ENCODE data around the gene RIPK1. TPM values are rescaled to one million over a fixed set of nuclear protein-coding genes. Genes with fewer than 3 reads are reported as not detected.

RIPK1 gene
- total and polyA plus RNA-seq, 9 of the 15 experiments (the other 6 are each of a cell fraction or from before 2014, with no cell fraction given) = 3.8 to 24.9 (median 17.7) TPM

DNA sequence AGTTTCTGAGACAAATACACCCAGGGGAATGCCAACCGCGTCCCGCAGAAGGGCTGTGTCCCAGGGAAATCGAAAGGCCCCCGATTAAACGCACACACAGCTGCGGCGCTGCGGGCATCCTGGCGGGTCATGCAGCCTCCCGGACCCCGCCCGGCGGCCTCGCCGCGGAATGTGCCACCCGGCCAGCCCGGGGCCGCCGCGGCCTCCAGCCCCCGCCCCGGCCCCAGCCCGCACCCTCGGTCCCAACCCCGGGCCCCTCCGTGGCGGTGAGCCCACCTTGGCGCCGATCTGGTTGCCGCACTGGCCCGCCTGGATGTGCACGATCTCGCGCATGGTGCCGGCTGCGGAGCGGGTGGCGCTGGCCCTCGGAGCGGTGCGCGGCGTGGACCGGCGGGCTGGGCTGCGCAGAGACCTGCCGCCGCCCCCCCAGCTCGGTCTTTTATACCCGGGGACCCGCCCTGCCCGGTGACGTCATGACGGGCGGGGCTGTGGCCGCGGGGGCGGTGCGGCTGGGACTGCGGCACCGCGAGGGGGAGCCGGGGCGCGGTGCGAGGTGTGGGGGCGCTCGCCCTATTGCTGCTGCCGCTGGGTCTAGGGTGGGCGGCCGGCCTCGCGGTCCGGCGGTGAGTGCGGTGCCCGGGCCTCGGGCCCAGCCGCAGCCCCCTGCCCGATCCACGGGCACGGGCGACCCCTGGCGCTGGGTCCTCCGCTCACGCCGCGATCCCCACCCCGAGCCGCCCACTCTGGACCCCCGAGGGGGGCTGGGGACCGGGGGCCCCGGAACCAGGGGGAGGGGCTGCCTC, 89.0 kb downstream of the RIPK1 start, which contains the start of gene TUBB2A (continued):
- peak; percentile 95 for TF ChIP-seq CCNT2 (IDR thresholded peaks at IDR 0.05; ENCODE audit: borderline replicate concordance, extremely low read depth, insufficient read length, low read depth, low read length)
- TF ChIP-seq, protein P1, sequence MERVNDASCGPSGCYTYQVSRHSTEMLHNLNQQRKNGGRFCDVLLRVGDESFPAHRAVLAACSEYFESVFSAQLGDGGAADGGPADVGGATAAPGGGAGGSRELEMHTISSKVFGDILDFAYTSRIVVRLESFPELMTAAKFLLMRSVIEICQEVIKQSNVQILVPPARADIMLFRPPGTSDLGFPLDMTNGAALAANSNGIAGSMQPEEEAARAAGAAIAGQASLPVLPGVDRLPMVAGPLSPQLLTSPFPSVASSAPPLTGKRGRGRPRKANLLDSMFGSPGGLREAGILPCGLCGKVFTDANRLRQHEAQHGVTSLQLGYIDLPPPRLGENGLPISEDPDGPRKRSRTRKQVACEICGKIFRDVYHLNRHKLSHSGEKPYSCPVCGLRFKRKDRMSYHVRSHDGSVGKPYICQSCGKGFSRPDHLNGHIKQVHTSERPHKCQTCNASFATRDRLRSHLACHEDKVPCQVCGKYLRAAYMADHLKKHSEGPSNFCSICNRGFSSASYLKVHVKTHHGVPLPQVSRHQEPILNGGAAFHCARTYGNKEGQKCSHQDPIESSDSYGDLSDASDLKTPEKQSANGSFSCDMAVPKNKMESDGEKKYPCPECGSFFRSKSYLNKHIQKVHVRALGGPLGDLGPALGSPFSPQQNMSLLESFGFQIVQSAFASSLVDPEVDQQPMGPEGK (CRISPR knock-in tag; IDR thresholded peaks at IDR 0.05; ENCODE audit: borderline replicate concordance) = no peak
- TF ChIP-seq KLF10 (CRISPR knock-in tag; IDR thresholded peaks at IDR 0.05) = no peak
- TF ChIP-seq, protein P2, sequence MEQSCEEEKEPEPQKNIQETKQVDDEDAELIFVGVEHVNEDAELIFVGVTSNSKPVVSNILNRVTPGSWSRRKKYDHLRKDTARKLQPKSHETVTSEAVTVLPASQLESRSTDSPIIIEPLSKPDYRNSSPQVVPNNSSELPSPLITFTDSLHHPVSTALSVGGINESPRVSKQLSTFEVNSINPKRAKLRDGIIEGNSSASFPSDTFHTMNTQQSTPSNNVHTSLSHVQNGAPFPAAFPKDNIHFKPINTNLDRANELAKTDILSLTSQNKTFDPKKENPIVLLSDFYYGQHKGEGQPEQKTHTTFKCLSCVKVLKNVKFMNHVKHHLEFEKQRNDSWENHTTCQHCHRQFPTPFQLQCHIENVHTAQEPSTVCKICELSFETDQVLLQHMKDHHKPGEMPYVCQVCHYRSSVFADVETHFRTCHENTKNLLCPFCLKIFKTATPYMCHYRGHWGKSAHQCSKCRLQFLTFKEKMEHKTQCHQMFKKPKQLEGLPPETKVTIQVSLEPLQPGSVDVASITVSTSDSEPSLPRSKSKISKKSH (CRISPR knock-in tag; IDR thresholded peaks at IDR 0.05) = no peak
- TF ChIP-seq RBM34 (IDR thresholded peaks at IDR 0.05; ENCODE audit: borderline replicate concordance, insufficient read depth, low read length) = 0 out of 2 replicates have a peak, but pooled peaks have one; percentile 64
- TF ChIP-seq, protein P3, sequence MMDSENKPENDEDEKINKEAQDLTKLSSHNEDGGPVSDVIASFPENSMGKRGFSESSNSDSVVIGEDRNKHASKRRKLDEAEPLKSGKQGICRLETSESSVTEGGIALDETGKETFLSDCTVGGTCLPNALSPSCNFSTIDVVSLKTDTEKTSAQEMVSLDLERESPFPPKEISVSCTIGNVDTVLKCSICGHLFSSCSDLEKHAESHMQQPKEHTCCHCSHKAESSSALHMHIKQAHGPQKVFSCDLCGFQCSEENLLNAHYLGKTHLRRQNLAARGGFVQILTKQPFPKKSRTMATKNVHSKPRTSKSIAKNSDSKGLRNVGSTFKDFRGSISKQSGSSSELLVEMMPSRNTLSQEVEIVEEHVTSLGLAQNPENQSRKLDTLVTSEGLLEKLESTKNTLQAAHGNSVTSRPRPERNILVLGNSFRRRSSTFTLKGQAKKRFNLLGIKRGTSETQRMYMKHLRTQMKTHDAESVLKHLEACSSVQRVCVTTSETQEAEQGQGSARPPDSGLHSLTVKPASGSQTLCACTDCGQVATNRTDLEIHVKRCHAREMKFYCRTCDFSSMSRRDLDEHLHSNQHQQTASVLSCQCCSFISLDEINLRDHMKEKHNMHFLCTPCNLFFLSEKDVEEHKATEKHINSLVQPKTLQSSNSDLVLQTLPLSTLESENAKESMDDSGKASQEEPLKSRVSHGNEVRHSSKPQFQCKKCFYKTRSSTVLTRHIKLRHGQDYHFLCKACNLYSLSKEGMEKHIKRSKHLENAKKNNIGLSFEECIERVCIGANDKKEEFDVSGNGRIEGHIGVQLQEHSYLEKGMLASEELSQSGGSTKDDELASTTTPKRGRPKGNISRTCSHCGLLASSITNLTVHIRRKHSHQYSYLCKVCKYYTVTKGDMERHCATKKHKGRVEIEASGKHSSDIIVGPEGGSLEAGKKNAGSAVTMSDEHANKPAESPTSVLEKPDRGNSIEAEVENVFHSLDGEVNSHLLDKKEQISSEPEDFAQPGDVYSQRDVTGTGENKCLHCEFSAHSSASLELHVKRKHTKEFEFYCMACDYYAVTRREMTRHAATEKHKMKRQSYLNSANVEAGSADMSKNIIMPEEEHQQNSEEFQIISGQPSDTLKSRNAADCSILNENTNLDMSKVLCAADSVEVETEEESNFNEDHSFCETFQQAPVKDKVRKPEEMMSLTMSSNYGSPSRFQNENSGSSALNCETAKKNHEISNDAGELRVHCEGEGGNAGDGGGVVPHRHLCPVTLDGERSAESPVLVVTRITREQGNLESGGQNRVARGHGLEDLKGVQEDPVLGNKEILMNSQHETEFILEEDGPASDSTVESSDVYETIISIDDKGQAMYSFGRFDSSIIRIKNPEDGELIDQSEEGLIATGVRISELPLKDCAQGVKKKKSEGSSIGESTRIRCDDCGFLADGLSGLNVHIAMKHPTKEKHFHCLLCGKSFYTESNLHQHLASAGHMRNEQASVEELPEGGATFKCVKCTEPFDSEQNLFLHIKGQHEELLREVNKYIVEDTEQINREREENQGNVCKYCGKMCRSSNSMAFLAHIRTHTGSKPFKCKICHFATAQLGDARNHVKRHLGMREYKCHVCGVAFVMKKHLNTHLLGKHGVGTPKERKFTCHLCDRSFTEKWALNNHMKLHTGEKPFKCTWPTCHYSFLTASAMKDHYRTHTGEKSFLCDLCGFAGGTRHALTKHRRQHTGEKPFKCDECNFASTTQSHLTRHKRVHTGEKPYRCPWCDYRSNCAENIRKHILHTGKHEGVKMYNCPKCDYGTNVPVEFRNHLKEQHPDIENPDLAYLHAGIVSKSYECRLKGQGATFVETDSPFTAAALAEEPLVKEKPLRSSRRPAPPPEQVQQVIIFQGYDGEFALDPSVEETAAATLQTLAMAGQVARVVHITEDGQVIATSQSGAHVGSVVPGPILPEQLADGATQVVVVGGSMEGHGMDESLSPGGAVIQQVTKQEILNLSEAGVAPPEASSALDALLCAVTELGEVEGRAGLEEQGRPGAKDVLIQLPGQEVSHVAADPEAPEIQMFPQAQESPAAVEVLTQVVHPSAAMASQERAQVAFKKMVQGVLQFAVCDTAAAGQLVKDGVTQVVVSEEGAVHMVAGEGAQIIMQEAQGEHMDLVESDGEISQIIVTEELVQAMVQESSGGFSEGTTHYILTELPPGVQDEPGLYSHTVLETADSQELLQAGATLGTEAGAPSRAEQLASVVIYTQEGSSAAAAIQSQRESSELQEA (IDR thresholded peaks at IDR 0.05; ENCODE audit: low read depth) = no peak
- TF ChIP-seq ZNF696 (CRISPR knock-in tag; conservative IDR thresholded peaks at IDR 0.05) = no peak
- TF ChIP-seq, protein P4, sequence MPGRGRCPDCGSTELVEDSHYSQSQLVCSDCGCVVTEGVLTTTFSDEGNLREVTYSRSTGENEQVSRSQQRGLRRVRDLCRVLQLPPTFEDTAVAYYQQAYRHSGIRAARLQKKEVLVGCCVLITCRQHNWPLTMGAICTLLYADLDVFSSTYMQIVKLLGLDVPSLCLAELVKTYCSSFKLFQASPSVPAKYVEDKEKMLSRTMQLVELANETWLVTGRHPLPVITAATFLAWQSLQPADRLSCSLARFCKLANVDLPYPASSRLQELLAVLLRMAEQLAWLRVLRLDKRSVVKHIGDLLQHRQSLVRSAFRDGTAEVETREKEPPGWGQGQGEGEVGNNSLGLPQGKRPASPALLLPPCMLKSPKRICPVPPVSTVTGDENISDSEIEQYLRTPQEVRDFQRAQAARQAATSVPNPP (IDR thresholded peaks at IDR 0.05; ENCODE audit: borderline replicate concordance, insufficient read depth, insufficient read length) = no peak
- TF ChIP-seq, protein P5, sequence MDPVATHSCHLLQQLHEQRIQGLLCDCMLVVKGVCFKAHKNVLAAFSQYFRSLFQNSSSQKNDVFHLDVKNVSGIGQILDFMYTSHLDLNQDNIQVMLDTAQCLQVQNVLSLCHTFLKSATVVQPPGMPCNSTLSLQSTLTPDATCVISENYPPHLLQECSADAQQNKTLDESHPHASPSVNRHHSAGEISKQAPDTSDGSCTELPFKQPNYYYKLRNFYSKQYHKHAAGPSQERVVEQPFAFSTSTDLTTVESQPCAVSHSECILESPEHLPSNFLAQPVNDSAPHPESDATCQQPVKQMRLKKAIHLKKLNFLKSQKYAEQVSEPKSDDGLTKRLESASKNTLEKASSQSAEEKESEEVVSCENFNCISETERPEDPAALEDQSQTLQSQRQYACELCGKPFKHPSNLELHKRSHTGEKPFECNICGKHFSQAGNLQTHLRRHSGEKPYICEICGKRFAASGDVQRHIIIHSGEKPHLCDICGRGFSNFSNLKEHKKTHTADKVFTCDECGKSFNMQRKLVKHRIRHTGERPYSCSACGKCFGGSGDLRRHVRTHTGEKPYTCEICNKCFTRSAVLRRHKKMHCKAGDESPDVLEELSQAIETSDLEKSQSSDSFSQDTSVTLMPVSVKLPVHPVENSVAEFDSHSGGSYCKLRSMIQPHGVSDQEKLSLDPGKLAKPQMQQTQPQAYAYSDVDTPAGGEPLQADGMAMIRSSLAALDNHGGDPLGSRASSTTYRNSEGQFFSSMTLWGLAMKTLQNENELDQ (CRISPR knock-in tag; IDR thresholded peaks at IDR 0.05; ENCODE audit: borderline replicate concordance) = no peak
